Measurements from ENCODE around the gene SCYL2. TPM values are rescaled to one million over a fixed set of nuclear protein-coding genes. Genes with fewer than 3 reads are reported as not detected.

SCYL2 gene
- total and polyA plus RNA-seq, 2 experiments from 2014 or later, result 15.0 to 57.5 TPM

DNA sequence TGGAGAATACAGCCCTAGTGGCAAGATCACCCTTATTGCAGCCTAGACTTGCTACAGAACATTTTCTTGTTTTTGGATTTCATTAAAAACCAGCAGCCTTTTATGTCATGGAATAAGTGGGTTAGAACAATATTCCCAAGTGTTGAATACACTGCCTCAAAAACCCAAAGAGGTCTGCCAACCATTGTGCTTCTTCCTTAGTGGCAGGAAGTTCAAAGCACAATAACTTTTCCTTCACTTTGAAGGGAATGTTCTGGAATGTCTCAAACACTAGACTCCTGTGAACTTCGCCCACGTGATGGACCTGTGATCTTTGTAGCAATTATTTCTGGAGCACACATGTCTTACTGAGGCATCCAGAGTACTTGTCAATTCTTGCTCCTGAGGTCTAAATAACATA, 98.4 kb downstream of the SCYL2 start:
- Histone ChIP-seq H3K9me2 (ENCODE audit: insufficient read depth) (no peaks in the 10 kb centered on the region; the same call in 1 of the 2 replicates), H3K36me3 (ENCODE audit: insufficient read depth) (no peaks in the 10 kb centered on the region), H4K20me1 (replicated peaks; ENCODE audit: insufficient read depth) (no peaks in the 10 kb centered on the region), H3K79me2 (replicated peaks; ENCODE audit: insufficient read depth) (no peaks in the 10 kb centered on the region), H2AFZ (no peak overlapping the region), H3K27ac (ENCODE audit: low read depth) (no peak overlapping the region), H3K4me2 (no peak overlapping the region), H3K27me3 (ENCODE audit: insufficient read depth) (no peaks in the 10 kb centered on the region), H3K4me1 (ENCODE audit: insufficient read depth) (peaks cover 1% of the 10 kb centered on the region; the same call in 1 of the 2 replicates), H3F3A (replicated peaks; ENCODE audit: low read depth) (no peaks in the 10 kb centered on the region), H3K4me3 (no peak overlapping the region)
- H3K4me1 Mint-ChIP-seq, result no peaks in the 10 kb centered on the region; the same call in 2 of the 3 replicates
- TF ChIP-seq ZNF114 (CRISPR knock-in tag; IDR thresholded peaks at IDR 0.05) (no peak), NANOG (IDR thresholded peaks at IDR 0.05; ENCODE audit: borderline replicate concordance) (no peak), CREB1 (CRISPR knock-in tag; IDR thresholded peaks at IDR 0.05; ENCODE audit: low read depth) (no peak), ZNF331 (CRISPR knock-in tag; IDR thresholded peaks at IDR 0.05; ENCODE audit: low read depth) (no peak), EZH2 (IDR thresholded peaks at IDR 0.05; ENCODE audit: low read depth, unreplicated experiment) (no peak), POLR2AphosphoS5 (IDR thresholded peaks at IDR 0.05; ENCODE audit: low read depth) (no peak), EZH2phosphoT487 (IDR thresholded peaks at IDR 0.05; ENCODE audit: unreplicated experiment) (no peak), JUNB (IDR thresholded peaks at IDR 0.05; ENCODE audit: unreplicated experiment) (no peak), STAT1 (IDR thresholded peaks at IDR 0.05; ENCODE audit: unreplicated experiment) (no peak)
- TF ChIP-seq, protein P1, sequence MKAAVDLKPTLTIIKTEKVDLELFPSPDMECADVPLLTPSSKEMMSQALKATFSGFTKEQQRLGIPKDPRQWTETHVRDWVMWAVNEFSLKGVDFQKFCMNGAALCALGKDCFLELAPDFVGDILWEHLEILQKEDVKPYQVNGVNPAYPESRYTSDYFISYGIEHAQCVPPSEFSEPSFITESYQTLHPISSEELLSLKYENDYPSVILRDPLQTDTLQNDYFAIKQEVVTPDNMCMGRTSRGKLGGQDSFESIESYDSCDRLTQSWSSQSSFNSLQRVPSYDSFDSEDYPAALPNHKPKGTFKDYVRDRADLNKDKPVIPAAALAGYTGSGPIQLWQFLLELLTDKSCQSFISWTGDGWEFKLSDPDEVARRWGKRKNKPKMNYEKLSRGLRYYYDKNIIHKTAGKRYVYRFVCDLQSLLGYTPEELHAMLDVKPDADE (IDR thresholded peaks at IDR 0.05), result no peak
- TF ChIP-seq, protein P2, sequence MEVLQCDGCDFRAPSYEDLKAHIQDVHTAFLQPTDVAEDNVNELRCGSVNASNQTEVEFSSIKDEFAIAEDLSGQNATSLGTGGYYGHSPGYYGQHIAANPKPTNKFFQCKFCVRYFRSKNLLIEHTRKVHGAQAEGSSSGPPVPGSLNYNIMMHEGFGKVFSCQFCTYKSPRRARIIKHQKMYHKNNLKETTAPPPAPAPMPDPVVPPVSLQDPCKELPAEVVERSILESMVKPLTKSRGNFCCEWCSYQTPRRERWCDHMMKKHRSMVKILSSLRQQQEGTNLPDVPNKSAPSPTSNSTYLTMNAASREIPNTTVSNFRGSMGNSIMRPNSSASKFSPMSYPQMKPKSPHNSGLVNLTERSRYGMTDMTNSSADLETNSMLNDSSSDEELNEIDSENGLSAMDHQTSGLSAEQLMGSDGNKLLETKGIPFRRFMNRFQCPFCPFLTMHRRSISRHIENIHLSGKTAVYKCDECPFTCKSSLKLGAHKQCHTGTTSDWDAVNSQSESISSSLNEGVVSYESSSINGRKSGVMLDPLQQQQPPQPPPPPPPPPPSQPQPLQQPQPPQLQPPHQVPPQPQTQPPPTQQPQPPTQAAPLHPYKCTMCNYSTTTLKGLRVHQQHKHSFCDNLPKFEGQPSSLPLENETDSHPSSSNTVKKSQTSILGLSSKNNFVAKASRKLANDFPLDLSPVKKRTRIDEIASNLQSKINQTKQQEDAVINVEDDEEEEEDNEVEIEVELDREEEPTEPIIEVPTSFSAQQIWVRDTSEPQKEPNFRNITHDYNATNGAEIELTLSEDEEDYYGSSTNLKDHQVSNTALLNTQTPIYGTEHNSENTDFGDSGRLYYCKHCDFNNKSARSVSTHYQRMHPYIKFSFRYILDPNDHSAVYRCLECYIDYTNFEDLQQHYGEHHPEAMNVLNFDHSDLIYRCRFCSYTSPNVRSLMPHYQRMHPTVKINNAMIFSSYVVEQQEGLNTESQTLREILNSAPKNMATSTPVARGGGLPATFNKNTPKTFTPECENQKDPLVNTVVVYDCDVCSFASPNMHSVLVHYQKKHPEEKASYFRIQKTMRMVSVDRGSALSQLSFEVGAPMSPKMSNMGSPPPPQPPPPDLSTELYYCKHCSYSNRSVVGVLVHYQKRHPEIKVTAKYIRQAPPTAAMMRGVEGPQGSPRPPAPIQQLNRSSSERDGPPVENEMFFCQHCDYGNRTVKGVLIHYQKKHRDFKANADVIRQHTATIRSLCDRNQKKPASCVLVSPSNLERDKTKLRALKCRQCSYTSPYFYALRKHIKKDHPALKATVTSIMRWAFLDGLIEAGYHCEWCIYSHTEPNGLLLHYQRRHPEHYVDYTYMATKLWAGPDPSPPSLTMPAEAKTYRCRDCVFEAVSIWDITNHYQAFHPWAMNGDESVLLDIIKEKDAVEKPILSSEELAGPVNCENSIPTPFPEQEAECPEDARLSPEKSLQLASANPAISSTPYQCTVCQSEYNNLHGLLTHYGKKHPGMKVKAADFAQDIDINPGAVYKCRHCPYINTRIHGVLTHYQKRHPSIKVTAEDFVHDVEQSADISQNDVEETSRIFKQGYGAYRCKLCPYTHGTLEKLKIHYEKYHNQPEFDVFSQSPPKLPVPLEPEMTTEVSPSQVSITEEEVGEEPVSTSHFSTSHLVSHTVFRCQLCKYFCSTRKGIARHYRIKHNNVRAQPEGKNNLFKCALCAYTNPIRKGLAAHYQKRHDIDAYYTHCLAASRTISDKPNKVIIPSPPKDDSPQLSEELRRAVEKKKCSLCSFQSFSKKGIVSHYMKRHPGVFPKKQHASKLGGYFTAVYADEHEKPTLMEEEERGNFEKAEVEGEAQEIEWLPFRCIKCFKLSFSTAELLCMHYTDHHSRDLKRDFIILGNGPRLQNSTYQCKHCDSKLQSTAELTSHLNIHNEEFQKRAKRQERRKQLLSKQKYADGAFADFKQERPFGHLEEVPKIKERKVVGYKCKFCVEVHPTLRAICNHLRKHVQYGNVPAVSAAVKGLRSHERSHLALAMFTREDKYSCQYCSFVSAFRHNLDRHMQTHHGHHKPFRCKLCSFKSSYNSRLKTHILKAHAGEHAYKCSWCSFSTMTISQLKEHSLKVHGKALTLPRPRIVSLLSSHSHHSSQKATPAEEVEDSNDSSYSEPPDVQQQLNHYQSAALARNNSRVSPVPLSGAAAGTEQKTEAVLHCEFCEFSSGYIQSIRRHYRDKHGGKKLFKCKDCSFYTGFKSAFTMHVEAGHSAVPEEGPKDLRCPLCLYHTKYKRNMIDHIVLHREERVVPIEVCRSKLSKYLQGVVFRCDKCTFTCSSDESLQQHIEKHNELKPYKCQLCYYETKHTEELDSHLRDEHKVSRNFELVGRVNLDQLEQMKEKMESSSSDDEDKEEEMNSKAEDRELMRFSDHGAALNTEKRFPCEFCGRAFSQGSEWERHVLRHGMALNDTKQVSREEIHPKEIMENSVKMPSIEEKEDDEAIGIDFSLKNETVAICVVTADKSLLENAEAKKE (CRISPR knock-in tag; IDR thresholded peaks at IDR 0.05), result no peak
- TF ChIP-seq, protein P3, sequence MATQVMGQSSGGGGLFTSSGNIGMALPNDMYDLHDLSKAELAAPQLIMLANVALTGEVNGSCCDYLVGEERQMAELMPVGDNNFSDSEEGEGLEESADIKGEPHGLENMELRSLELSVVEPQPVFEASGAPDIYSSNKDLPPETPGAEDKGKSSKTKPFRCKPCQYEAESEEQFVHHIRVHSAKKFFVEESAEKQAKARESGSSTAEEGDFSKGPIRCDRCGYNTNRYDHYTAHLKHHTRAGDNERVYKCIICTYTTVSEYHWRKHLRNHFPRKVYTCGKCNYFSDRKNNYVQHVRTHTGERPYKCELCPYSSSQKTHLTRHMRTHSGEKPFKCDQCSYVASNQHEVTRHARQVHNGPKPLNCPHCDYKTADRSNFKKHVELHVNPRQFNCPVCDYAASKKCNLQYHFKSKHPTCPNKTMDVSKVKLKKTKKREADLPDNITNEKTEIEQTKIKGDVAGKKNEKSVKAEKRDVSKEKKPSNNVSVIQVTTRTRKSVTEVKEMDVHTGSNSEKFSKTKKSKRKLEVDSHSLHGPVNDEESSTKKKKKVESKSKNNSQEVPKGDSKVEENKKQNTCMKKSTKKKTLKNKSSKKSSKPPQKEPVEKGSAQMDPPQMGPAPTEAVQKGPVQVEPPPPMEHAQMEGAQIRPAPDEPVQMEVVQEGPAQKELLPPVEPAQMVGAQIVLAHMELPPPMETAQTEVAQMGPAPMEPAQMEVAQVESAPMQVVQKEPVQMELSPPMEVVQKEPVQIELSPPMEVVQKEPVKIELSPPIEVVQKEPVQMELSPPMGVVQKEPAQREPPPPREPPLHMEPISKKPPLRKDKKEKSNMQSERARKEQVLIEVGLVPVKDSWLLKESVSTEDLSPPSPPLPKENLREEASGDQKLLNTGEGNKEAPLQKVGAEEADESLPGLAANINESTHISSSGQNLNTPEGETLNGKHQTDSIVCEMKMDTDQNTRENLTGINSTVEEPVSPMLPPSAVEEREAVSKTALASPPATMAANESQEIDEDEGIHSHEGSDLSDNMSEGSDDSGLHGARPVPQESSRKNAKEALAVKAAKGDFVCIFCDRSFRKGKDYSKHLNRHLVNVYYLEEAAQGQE (IDR thresholded peaks at IDR 0.05; ENCODE audit: unreplicated experiment), result no peak
- TF ChIP-seq, protein P4, sequence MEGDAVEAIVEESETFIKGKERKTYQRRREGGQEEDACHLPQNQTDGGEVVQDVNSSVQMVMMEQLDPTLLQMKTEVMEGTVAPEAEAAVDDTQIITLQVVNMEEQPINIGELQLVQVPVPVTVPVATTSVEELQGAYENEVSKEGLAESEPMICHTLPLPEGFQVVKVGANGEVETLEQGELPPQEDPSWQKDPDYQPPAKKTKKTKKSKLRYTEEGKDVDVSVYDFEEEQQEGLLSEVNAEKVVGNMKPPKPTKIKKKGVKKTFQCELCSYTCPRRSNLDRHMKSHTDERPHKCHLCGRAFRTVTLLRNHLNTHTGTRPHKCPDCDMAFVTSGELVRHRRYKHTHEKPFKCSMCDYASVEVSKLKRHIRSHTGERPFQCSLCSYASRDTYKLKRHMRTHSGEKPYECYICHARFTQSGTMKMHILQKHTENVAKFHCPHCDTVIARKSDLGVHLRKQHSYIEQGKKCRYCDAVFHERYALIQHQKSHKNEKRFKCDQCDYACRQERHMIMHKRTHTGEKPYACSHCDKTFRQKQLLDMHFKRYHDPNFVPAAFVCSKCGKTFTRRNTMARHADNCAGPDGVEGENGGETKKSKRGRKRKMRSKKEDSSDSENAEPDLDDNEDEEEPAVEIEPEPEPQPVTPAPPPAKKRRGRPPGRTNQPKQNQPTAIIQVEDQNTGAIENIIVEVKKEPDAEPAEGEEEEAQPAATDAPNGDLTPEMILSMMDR (conservative IDR thresholded peaks at IDR 0.05; ENCODE audit: low read depth in 2 of 2), result no peak
- peaks cover 2% of the 10 kb centered on the region for H3K27me3 Mint-ChIP-seq (ENCODE audit: insufficient read depth, low read depth, poor library complexity)
- H3K4me3 Mint-ChIP-seq, result no peak overlapping the region
- ATAC-seq (no peak), DNase-seq (ENCODE audit: low spot score) (no peak)
- peaks cover 5% of the 10 kb centered on the region; the same call in 2 of the 3 replicates for H3K36me3 Mint-ChIP-seq (ENCODE audit: low read depth)
- peaks cover 4% of the 10 kb centered on the region; the same call in 2 of the 3 replicates for H3K9me3 Mint-ChIP-seq
- no peak overlapping the region for H3K27ac Mint-ChIP-seq

All from GM23338 (cell line).